ENCODE results near the gene TMEM120B.

DNA sequence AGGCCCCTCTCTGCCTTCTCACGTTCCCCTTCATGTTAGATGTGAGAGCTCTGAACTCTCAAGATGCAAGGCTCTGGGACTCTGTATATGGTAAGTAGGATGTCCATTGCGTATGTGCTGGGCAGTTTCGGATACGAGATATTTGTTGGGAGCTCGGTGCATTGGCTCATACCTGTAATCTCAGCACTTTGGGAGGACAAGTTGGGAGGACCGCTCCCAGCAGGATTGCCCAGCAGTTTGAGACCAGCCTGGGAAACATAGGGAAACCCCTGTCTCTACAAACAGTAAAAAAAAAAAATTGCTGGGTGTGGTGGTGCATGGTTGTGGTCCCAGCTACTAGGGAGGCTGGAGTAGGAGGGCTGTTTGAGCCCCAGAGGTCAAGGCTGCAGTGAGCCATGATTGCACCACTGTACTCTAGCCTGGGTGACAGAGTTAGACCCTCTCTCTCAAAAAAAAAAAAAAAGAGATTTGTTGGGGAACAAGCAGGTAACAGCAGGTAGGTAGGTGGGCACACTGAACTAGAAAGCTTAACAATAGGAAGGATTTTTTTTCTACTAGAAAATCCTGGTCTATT is 3.4 kb downstream of the TMEM120B start:
- TF ChIP-seq CTCF (IDR thresholded peaks at IDR 0.05) (no peak), POLR2A (IDR thresholded peaks at IDR 0.05) (no peak), POLR2AphosphoS5 (IDR thresholded peaks at IDR 0.05) (no peak), EP300 (IDR thresholded peaks at IDR 0.05; ENCODE audit: low read depth) (no peak)

All from transverse colon (tissue), 4 donors.